ENCODE results near the gene MATN3.

Gene MATN3

DNA sequence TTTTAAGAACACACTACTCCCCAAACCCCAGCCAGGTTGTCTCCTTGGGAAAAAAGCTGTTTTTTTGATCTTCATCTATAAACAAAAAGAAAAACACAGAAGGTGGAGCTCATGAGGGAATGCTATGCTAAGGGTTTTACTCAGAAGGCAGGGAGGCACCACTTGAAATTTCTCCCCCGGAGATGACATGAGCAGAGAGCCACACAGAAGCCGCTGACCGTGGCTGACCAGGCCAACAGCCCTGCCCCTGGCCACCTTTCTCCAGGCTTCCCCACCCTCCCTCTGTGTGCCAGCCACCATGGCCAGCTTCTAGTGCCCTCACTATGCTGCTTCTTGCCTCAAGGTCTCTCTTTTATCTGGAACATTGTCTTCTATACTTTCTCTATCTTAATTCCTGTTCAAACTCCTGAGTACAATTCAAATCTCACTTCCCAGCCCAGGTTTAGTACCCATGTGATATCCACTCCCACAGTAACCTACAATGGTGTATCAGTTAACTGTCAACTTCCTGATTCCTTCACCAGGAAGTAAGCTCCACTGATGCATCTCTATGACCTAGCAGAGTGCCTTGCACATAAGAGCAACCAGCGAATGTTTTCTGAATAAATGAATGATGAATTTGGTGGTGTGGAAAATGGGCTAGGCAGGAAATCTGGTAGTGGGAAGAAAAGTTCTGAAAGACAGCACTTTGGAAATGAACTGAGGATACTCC is 23.6 kb upstream of the MATN3 start:
- DNase-seq: no peak

DNA sequence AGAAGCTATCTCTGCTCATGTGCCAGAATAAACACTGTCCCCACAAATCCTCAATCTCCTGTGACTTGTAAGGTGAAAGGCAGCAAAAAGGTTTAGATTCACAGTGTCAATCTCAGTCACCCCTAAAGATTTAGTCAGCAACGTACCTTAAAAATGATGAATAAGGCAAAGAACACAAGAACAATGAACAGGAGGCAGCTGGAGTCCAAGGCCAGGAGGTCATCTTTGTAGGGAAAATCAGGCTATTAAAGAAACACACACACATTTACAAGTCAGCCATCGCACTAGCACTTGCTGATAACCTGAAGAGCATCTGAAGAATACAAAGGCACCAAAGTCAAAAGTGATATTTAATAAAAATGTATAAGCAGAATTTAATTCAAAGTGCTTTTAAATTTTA is 22.4 kb upstream of the MATN3 start:
- no peak for DNase-seq

DNA sequence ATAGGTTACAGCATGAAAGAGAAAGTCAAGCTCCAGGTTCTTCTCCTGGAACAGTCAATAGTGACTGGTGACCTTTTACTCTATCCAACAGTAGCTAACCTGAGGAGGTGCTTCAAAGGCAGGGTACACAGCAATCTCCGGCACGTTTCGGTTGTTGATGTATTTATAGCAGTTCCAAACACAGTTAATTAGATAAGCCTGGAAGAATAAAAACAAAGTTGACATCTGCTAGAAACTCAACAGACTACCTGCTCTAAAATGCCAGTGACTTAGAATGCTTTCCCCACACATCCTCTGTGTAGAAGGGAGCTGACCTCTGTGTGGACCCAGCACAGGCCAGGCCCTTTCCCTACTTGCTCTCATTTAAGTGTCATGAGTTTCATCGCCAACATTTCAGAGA is 21.8 kb upstream of the MATN3 start:
- no peak for DNase-seq

DNA sequence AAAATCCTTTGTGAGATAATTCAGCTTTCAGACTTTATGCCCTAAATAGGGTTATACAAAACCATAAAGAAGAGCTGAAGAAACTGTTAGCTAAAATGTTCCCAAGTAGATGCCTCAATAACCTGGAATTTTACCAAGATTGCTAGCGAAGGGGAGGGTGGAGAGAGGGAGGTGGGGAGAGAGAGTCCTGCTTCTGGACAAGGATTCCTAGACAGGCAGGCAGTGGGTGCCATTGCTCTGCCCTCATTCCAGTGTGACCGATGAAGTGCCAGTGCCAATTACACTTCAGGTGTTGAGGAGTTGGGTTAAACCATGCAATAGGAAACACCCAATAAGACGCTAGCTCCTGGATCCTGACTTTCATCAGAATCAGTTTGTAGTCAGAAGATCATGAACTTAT is 20.9 kb upstream of the MATN3 start:
- DNase-seq: no peak

DNA sequence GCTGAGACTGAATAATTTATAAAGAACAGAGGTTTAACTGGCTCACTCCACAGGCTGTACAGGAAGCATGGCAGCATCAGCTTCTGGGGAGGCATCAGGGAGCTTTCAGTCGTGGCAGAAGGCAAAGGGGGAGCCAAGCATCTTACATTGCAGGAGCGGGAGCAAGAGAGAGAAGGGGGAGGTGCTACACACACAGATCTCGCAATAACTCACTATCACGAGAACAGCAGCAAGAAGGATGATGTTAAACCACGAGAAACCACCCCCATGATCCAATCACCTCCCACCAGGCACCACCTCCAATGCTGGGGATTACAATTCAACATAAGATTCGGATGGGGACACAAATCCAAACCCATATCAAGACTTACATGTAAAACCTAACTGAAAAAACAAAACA is 17.8 kb upstream of the MATN3 start:
- no peak for DNase-seq

DNA sequence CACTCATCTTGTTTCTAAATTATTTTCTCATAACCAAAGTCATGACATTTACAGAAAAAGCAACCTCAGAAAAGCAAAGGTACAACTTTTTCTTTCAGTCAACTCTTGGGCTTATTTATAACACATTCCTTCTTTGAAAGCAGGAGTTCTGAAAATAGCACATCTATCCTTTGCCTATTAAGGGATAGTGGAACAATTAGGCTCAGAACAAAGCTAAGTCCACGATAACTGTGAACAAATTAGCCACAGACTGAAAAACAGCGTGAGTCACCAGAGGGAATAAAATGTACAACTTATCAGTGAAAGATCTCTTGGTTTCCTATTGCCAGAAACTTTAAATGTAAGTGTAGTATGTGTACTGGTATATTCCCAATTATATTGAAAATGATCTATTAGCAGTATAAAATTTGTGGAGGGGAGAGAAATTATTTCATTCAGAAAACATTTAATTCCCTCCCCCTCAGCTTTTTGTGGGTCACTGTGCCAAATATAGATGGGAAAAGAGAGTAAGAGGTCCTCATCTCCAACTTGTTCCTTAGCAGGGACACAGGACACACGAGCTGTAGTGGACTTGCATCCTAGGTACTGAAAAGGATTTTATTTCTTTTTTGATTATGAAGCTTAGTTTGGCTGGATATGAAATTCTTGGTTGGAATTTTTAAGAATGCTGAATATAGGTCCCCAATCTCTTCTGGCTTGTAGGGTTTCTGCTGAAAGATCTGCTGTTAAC is 15.4 kb upstream of the MATN3 start:
- DNase-seq: no peak

DNA sequence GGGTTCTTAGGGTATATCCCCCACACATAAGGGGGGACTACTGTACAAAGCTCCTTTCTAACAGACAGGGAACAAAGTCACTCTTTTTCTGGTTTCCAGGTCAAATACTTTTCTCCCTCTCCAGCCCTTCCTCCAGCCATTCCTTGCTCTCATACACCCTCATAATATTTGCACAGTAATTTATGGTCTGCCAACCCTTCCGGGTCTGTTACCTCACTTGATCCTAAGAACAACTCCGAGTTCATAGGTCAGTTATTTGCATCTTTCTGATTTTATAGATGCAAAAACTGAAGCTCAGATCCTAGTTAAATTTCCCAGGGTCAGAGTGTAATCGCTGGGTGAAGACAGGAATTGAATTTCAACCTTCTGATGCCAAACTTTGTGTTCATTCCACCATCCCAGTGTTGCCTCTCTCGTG is 14.8 kb upstream of the MATN3 start:
- no peak for DNase-seq

DNA sequence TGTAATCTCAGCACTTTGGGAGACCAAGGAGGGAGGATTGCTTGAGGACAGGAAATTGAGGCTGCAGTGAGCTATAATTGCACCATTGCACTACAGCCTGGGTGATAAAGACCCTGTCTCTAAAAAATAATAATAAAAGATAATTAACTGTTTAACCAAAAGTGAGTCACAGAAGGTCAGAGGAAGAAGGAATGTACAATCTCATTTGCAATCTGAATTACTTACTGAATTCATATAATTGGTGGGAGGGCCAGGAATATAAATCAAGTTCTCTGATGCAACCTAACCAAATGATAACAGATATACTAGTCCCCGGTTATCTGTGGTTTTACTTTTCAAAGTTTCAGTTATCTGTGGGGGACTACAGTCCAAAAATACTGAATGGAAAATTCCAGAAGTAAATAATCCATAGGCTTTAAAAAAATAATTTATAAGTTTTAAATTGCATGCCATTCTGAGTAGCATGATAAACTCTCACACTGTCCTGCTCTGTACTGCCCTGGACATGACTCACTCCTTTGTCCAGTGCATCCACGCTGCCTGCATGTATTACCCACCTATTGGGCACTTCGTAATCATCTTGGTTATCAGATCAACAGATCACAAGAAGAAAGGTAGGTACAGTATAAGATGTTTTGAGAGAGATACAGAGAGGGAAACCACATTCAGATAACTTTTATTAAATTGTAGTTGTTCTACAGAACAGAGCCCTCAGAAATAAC is 12.8 kb upstream of the MATN3 start:
- no peak for DNase-seq

DNA sequence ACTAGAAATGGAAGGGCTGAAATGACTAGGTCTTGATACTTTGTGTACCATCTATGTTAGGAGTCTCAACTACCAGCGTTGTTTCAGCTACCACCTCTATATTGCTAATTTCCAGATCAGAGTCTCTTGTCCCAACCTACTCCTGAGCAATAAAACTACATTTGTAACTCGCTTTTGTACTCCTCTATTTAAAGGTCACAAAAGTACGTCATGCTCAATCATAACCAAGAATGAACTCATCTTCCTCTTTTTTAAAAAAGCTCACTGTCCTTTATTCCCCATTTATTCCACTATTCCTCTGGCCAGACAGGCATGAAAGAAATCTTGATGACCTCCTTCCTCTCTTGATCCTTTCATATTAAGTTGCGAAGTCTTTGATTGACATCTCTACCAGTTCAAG is 11.2 kb upstream of the MATN3 start:
- no peak for DNase-seq

DNA sequence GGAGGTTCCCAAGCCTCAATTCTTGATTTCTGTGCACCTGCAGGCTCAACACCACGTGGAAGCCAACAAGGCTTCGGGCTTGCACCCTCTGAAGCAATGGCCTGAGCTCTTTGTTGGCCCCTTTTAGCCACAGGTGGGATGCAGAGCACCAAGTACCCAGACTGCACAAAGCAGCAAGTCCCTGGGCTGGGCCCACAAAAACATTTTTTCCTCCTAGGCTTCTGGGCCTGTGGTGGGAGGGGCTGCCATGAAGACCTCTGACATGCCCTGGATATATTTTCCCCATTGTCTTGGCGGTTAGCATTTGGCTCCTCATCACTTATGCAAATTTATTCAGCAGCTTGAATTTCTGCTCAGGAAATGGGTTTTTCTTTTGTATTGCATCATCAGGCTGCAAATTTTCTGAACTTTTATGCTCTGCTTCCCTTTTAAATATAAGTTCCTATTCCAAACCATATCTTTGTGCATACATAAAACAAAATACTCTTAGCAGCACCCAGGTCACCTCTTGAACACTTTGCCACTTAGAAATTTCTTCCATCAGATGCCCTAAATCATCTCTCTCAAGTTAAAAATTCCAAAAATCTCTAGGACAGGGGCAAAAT is 9.0 kb upstream of the MATN3 start:
- DNase-seq: no peak

DNA sequence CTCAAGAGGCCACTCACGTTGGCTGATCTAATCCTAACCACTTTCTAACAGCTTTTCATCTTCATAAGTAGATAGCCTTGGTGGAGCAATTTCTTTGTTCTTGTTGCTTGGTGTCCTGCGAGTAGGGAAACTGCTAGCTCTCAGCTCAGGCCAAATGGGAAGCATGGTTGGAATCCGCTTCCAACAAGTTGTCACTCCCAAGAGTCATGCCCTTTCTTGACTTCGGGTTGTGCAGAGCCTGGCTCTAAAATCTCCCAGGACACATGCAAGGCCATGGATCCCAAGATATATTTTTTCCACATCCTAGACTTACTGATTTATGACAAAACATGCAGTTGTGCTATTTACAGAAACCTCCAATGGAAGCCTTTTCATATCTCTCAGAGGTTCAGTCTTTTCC is 7.3 kb upstream of the MATN3 start:
- no peak for DNase-seq

DNA sequence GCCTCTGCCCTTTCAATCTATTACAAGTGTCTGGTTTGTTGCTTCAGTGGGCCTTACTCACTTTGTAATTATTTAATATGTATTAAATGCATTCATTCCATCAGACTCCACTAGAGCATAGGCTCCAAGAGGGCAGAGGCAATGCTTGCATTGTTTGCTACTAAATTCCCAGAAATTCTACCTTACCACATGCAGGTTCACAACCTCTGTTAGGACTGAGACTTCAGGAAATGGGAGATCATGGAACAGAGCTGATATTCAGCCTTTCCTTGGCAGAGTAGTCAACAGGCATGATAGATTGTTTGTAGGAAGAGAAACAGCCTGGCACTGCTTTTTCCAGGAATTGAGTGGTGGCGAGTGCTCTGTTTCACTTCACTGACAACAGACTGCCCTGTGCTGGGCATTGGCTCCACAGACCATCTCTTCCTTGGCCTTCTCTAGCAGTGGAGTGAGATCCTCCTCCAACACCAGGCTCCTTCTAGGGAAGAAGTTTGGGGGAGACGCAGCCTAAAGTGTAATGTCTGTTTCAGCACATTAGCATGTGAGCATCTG is 6.2 kb upstream of the MATN3 start:
- no peak for DNase-seq

DNA sequence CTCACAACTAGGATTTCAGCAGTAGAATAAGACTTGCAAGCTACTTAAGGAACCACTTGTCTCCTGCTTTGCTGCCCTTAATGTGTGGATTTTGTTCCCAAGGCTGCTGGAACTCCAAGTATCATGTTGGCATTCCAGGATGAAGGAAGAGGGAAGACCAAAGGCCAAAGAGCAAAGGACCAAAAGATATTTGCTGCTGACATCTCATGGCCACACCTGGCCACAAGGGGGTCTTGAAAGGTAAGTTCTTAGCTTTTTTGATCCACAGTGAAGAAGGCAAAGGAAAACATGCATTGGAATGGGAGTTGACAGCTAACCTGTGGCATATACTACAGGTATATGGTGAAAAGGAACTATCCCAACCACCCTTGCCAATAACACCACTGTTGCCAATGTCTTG is 3.9 kb upstream of the MATN3 start:
- no peak for DNase-seq

DNA sequence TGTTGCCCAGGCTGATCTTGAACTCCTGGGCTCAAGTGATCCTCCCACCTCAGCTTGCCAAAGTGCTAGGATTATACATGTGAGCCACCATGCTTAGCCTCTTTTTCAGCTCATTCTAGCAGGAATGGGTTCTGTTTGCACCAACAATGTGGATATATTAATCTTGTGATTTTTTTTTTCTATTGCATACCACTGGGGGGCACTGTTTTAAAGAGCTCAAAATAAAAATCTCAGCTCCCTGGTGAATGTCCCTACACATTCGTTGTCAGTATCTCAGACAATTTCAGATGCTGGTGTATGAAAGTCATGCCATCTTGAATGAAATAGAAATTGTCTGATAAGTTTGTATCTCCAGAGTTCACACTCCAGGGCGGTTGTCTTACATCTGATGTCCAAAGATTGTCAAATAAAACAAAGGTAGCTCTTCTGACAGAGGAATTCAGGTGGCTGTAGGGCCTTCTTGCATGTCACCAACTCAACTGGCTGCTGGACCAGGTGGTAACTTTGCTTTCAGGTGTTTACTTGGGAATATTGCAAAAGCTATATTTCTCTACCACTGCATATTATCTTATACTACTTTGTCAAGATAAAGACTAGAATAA is 3.1 kb upstream of the MATN3 start:
- no peak for DNase-seq

DNA sequence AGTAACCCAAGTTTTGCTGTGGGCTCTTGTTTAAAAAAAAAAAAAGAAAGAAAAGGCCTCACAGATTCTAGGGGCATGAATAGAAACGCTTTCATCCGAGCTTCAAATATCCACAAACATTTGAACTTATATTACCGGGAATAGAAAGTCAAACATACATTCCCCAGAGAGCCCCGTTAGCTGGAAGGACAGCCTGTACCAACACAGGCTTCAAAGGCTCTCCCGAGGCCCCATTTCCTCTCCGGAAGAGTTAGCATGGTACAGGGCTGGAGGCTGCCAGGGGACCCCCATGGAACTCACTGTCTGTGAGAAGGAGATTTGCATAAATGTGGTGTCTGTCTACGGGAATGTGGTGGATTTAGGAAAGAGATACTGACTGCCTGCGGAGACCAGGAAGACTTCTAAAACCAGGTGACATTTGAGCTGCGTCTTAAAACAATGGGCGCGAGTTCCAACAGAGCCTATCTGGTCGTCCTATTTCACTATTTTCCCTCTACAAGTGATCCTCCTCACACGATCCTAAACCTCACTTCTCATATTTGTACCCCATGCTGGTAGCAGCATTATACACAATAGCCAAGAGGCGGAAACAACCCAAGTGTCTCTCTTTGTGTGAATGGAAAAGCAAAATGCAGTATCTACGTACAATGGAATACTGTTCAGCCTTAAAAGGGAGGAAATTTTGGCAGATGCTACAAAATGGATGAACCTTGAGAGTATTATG is 820 bp upstream of the MATN3 start:
- DNase-seq: no peak

DNA sequence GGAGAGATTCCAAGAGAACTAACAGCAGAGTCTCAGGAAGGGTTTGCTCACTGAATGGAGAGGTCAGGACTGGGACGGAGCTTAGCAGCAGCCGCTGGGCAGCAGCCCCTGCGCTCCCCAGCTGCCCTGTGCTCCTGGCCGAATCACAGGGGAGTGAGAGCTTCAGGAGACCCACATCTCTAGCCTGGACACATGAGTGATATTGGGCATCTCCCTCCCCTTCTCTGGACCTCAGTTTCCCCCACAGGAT is 511 bp downstream of the MATN3 start:
- no peak for DNase-seq

DNA sequence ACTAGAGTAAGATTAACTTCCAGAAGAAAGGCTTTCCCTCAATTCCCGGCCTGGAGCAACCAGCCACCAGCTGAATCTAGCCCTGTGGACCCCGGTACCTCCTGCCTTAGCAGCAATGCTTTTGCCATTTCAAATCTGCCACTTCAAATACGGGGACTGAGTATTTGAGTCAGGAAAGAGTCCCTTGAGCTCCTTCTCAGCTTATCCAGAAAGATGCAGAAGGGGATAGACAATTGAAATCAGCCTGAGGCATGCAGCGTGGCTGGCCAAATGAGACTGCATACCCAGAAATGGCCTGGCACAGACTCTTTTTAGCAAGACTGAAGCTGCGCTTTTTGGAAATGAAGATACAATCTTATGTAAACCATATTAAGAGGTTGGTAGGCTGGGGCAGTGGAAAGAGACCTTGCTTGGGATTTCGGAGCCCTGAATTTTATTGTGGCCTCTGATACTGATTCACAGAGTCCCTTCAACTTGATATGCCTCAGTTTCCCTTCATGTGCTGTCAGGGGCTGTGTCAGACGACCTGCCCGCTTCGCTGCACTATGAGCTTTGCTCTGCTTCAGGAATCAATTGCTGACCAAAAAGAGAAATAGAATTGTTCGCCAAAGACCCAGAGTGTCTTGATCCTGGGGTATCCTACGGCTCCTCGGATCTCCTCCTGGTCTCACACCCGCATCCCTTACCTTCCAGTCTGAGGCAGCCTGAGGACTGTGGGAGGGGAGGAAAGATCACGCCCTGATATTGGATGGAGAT is 1.0 kb downstream of the MATN3 start:
- DNase-seq: no peak

DNA sequence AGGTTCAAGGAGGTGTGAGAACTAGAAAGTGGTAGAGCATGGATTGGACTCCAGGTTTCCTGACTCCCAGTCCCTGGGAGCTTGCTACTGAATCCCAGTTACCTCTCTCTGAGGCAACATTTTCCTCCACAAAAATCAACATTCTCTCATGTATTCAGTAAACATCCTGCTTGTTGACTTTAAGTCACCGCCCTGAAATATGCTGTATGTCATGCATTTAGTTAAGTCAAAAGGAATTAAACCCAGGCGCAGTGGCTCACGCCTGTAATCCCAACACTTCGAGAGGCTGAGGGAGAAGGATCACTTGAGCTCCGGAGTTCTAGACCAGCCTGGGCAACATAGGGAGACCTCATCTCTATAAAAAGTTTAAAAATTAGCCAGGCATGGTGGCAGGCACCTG is 3.8 kb downstream of the MATN3 start:
- DNase-seq: no peak

DNA sequence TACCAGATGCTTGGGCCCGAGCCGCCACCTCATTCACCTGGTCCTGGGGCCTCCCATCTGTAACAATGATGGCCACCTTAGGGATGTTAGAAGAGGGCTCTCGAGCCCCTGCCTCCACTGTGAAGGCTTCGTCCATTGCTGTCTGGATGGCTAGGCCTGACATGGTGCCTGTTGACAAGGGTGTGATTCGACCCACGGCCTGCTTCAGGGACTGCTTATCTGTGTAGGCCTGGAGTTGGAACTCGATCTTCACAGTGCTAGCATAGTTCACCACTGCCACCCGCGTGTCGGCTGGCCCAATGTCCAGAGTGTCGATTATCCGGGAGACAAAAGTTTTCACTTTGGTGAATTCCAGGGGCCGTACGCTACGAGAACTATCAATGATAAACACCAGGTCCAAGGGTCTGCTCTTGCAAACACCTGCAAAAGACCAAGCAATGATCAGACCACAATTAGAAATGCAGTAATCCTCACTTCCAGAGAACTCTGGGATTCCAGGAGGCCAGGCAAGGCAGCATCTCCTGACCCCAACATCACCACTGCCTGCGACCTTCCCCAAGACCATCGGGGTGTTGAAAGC is 6.5 kb downstream of the MATN3 start:
- no peak for DNase-seq

DNA sequence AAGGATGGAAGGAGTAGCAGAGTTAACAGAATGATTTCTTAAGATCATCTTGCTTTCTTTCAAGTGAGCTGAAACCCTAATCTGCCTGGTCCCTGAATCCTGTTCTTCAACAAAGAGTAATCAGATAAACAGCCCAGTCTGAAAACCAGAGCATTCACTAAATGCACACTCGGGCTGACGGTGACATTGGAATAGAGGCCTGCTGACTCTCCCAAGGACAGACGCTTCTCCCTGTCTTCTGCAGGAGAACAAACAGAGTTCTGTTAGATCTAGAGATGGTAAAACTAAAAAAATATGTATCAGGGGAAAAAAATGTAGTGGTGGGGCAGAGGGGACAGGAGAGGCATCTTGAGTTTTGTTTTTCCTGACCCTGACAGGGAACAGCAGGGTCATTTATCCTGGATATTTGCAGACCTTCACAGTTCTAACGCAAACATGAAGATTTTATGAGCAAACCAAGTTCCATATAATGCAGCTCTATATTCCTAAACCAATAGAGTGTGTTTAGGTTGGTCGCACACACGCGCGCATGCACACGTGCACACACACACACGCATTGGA is 7.3 kb downstream of the MATN3 start:
- DNase-seq: no peak

DNA sequence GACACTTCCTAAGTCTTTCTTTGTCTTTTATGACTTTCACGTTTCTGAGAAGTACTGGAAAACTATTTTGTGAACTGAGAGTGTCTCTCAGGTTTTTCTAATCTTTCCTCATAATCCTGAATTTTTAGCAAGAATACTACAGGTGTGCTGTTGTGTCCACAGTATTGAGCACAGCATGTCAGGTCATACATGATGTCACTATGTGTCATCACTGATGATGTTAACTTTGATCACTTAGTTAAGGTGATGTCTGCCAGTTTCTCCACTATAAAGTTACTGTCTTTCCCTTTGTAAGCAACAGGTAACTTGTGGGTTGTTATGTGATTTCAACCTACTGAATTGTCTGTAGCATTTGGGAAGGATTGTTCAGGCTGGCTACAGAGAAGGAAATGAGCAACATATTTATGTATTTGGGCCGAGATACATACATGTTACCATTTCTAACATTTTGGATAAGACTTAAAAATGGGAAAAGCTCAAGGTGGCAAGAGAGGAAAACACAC is 11.1 kb downstream of the MATN3 start:
- no peak for DNase-seq
